Activated naive CD4-positive, alpha-beta T cell treated with anti-CD3 and anti-CD28 coated beads for 36 hours (primary cell): ENCODE measurements around the gene ARL10. TPM values are rescaled to one million over a fixed set of nuclear protein-coding genes. Genes with fewer than 3 reads are reported as not detected.

ENCODE experiments used
- CTCF ChIA-PET: fragments of 350-600 bp; sonication (Branson Sonifier 250); formaldehyde crosslinking; loops from one replicate; lab custom pipeline; 2021; ENCODE audit warnings: antibody characterized with exemption; lab: Charles Lee
- DNase-seq: peaks from one replicate; pipeline ENCODE4 v3.0.0-alpha.2; 2020
- H3K27ac Mint-ChIP-seq: one replicate; pipeline ENCODE4 v1.8.0; 2021; ENCODE audit warnings: mild to moderate bottlenecking, mixed read lengths
- H3K27me3 Mint-ChIP-seq: one replicate; pipeline ENCODE4 v1.8.0; 2021; ENCODE audit warnings: low read depth, mixed read lengths
- H3K36me3 Mint-ChIP-seq: one replicate; pipeline ENCODE4 v1.8.0; 2021; ENCODE audit warnings: low read depth, mixed read lengths
- H3K4me1 Mint-ChIP-seq: one replicate; pipeline ENCODE4 v1.8.0; 2021; ENCODE audit warnings: low read depth, mixed read lengths
- H3K4me3 Mint-ChIP-seq: one replicate; pipeline ENCODE4 v1.8.0; 2021; ENCODE audit warnings: mild to moderate bottlenecking, moderate library complexity, mixed read lengths
- H3K9me3 Mint-ChIP-seq: one replicate; pipeline ENCODE4 v1.8.0; 2021; ENCODE audit warnings: mixed read lengths
- intact Hi-C: fragments of 100-400 bp; cut with micrococcal nuclease; formaldehyde crosslinking; loops from one replicate; pipeline ENCODE4 v1.15.1; 2023
- microRNA-seq: library from miRNA; unstranded; fragments of <30 nt; microRNA quantifications from one replicate; pipeline ENCODE4 v1.2.0, GENCODE V29; 2022; ENCODE audit warnings: borderline microRNAs expressed, borderline replicate concordance
- total RNA-seq, 2 experiments: library from RNA; stranded (reverse); gene quantifications; one replicate each; pipeline ENCODE4 v1.2.3, GENCODE V29; 2021

Gene ARL10
- total RNA-seq, 2 experiments from 2014 or later = 3.9 to 5.1 TPM

DNA sequence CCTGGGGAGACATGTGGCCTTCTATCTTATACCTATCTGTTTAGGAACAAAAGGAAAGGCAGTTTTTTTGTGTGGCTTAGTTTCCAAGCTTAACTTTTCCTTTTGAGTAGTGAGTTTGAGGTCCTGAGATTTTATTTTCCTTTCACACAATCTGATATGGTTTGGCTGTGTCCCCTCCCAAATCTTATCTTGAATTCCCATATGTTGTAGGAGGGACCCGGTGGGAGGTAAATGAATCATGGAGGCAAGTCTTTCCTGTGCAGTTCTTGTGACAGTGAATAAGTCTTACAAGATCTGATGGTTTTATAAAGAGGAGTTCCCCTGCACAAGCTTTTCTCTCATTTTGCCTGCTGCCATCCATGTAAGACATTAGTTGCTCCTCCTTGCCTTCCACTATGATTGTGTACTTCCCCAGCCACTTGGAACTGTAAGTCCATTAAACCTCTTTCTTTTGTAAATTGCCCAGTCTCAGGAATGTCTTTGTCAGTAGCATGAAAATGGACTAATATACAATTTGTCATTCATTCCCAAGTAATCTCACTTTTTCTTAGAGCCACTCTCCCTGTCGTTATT is 55.8 kb downstream of the ARL10 start:
- intact Hi-C loops = no loop called here
- Mint-ChIP-seq H3K4me3 (no peak overlapping the region), H3K27ac (no peak overlapping the region), H3K4me1 (peaks cover 7% of the 10 kb centered on the region), H3K36me3 (no peaks in the 10 kb centered on the region), H3K27me3 (peaks cover 3% of the 10 kb centered on the region), H3K9me3 (peaks cover 7% of the 10 kb centered on the region)
- DNase-seq = no peak
- CTCF ChIA-PET = interaction anchor here (1.1 kb wide), 1 partner anchor 27 kb away, joined by 3 read pairs; the partner anchor contains the start of gene FAF2

DNA sequence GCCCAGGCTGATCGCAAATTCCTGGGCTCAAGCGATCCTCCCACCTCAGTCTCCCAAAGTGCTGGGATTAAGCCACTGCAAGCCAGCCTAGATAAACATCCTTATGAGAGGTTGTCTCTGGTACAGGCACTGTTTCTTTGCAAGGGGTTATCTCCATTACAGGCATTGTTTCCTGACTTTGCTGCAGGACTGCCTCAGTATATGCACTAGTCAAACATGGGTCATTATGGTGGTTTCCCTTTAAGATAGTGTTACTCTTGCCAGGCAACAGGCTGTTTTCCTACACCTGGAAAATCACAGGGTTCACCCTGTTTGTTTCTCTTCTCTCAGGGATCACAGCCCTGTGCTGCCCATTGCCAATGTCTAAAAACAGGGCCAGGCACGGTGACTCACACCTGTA is 58.9 kb downstream of the ARL10 start:
- no peak for DNase-seq
- Mint-ChIP-seq H3K9me3 (peaks cover 7% of the 10 kb centered on the region), H3K27ac (no peak overlapping the region), H3K4me1 (no peaks in the 10 kb centered on the region), H3K4me3 (no peak overlapping the region), H3K27me3 (peaks cover 3% of the 10 kb centered on the region), H3K36me3 (no peaks in the 10 kb centered on the region)
- intact Hi-C loops = no loop called here
- CTCF ChIA-PET = interaction anchor here (0.7 kb wide), 1 partner anchor 507 kb away, joined by 3 read pairs; no protein-coding TSS in a partner anchor

DNA sequence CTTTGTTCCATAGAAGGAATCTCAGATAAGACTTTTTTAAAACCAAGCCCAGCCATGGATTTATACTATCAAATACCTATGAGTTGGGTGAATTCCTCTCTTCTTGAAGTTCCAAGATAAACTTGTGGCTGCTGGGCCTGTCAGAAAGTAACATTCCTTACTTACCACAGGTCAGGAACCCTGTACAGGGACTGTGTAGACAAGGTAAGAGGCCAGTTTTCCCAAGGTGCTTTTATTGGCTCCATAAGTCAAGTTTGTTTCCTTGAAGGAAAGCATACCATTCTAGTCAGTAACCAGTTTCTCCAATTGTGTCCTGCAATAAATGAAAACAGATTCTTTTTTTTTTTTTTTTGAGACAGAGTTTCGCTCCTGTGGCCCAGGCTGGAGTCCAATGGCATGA is 59.9 kb downstream of the ARL10 start:
- no peak overlapping the region for H3K4me3 Mint-ChIP-seq
- H3K4me1 Mint-ChIP-seq = no peaks in the 10 kb centered on the region
- H3K27ac Mint-ChIP-seq = no peak overlapping the region
- peaks cover 3% of the 10 kb centered on the region for H3K27me3 Mint-ChIP-seq
- CTCF ChIA-PET = no interaction called here
- H3K36me3 Mint-ChIP-seq = no peaks in the 10 kb centered on the region
- DNase-seq = no peak
- intact Hi-C loops = no loop called here
- peaks cover 7% of the 10 kb centered on the region for H3K9me3 Mint-ChIP-seq

DNA sequence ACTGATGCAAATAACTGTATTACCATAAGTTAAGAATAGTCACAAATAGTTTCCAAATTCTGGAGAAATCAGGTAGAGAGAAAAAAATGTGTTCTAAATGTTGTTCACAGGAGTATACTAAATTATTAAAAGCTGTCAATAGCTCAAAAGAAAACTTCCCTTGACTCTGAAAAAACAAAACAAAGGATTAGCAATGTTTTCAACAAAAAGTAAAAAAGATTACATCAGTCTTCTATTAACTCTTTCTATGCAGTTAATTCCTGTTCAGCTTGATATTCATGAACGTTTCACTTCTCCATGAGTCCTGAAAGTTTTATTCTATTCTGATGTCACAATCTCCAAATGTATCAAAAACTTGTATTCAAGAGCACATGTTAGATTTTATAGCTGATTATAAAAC is 60.5 kb downstream of the ARL10 start:
- peaks cover 7% of the 10 kb centered on the region for H3K9me3 Mint-ChIP-seq
- no peak for DNase-seq
- H3K27me3 Mint-ChIP-seq = peaks cover 4% of the 10 kb centered on the region
- no peak overlapping the region for H3K4me3 Mint-ChIP-seq
- peak overlapping the region; percentile 56 for H3K27ac Mint-ChIP-seq
- no peaks in the 10 kb centered on the region for H3K36me3 Mint-ChIP-seq
- intact Hi-C loops = no loop called here
- CTCF ChIA-PET = interaction anchor here (0.6 kb wide), 2 partner anchors 12 to 23 kb away, joined by 3 read pairs; no protein-coding TSS in a partner anchor
- no peaks in the 10 kb centered on the region for H3K4me1 Mint-ChIP-seq

- CTCF ChIA-PET = no interaction called here
- Mint-ChIP-seq H3K9me3 (peaks cover 4% of the 10 kb centered on the region), H3K4me3 (no peak overlapping the region), H3K27ac (no peak overlapping the region), H3K4me1 (no peaks in the 10 kb centered on the region), H3K36me3 (no peaks in the 10 kb centered on the region), H3K27me3 (peaks cover 4% of the 10 kb centered on the region)
- intact Hi-C loops = no loop called here
- DNase-seq = no peak
These were observed 61.6 kb downstream of the ARL10 start for GRCh38 chr5:176426876-176427275.

GRCh38 chr5:176427971-176428370 is 62.7 kb downstream of the ARL10 start:
- H3K4me1 Mint-ChIP-seq = no peaks in the 10 kb centered on the region
- H3K4me3 Mint-ChIP-seq = no peak overlapping the region
- no peak overlapping the region for H3K27ac Mint-ChIP-seq
- no peaks in the 10 kb centered on the region for H3K36me3 Mint-ChIP-seq
- DNase-seq = no peak
- H3K27me3 Mint-ChIP-seq = peaks cover 4% of the 10 kb centered on the region
- peaks cover 4% of the 10 kb centered on the region for H3K9me3 Mint-ChIP-seq
- CTCF ChIA-PET = interaction anchor here (1.9 kb wide), 1 partner anchor 11 kb away, joined by 7 read pairs; no protein-coding TSS in a partner anchor
- intact Hi-C loops = no loop called here

GRCh38 chr5:176429972-176430371 is 64.7 kb downstream of the ARL10 start:
- Mint-ChIP-seq H3K9me3 (peaks cover 4% of the 10 kb centered on the region), H3K4me1 (no peaks in the 10 kb centered on the region), H3K4me3 (no peak overlapping the region), H3K27me3 (peaks cover 4% of the 10 kb centered on the region), H3K36me3 (no peaks in the 10 kb centered on the region), H3K27ac (no peak overlapping the region)
- CTCF ChIA-PET = interaction anchor here (0.9 to 1.9 kb wide), 3 partner anchors 13 to 114 kb away, joined by 3 to 7 read pairs (median 5); no protein-coding TSS in a partner anchor
- intact Hi-C loops = no loop called here
- no peak for DNase-seq

Small RNA genes lying within 50 kb of the gene (microRNA-seq; reads per million reads assigned to microRNA genes)
- gene MIR1271 = 4.9 reads per million

Other genes starting within 250 kb of the ARL10 start
- 10 to 100 TPM; 28.4 to 30.3 TPM for gene SIMC1, start 127.1 kb upstream of the ARL10 start, total RNA-seq
- gene KIAA1191, start 3.7 kb upstream of the ARL10 start, total RNA-seq = 10 to 100 TPM; 33.5 to 33.7 TPM
- gene NOP16, start 23.1 kb downstream of the ARL10 start, total RNA-seq = 10 to 100 TPM; 42.1 to 43.1 TPM
- 100 to 1,000 TPM; 154 to 155 TPM for gene HIGD2A, start 23.3 kb downstream of the ARL10 start, total RNA-seq
- gene CLTB, start 51.1 kb downstream of the ARL10 start, total RNA-seq = 10 to 100 TPM; 51.1 to 53.9 TPM
- gene FAF2, start 82.9 kb downstream of the ARL10 start, total RNA-seq = 10 to 100 TPM; 30.0 to 32.8 TPM
- 10 to 100 TPM; 83.3 to 88.3 TPM for gene RNF44, start 171.9 kb downstream of the ARL10 start, total RNA-seq
- under 1 TPM; 0.19 to 0.35 TPM for gene CDHR2, start 183.9 kb downstream of the ARL10 start, total RNA-seq
- 1 to 10 TPM; 1.4 to 1.5 TPM for gene GPRIN1, start 244.7 kb downstream of the ARL10 start, total RNA-seq